Thoracic aorta (tissue), 2 donors: ENCODE measurements around the gene RASD1. TPM values are rescaled to one million over a fixed set of nuclear protein-coding genes. Genes with fewer than 3 reads are reported as not detected.

ENCODE experiments used
- ATAC-seq: fragments of 150-250 bp; one replicate; pipeline ENCODE4 v1.8.0; 2017; ENCODE audit warnings: low read depth; ENCODE audit not compliant: insufficient number of reproducible peaks, low FRiP score
- DNase-seq: peaks from one replicate; pipeline ENCODE4 v3.0.0-alpha.2; 2020; ENCODE audit warnings: low spot score
- H3K27ac ChIP-seq, 2 donors: fragments of 200-600 bp; sonication (generic); 1 replicate in 1 of 2; 2 replicates in 1 of 2; pipeline ENCODE4 v1.5.1; 2016; ENCODE audit warnings: mild to moderate bottlenecking in 2 of 2, moderate library complexity in 2 of 2
- H3K27me3 ChIP-seq: fragments of 200-600 bp; sonication (generic); replicated peaks from 2 replicates; pipeline ENCODE4 v1.6.0; 2016; ENCODE audit warnings: mild to moderate bottlenecking; ENCODE audit not compliant: insufficient read depth
- H3K36me3 ChIP-seq: fragments of 200-600 bp; sonication (generic); one replicate; pipeline ENCODE4 v1.5.1; 2016
- H3K4me1 ChIP-seq, 2 donors: fragments of 200-600 bp; sonication (generic); 1 replicate in 1 of 2; 2 replicates in 1 of 2; pipeline versions ENCODE4 v1.5.1 to v1.6.0; 2016; ENCODE audit warnings: low read depth in 2 of 2, mild to moderate bottlenecking in 1 of 2; ENCODE audit not compliant: control insufficient read depth in 1 of 2
- H3K4me3 ChIP-seq: fragments of 200-600 bp; sonication (generic); 2 replicates; pipeline ENCODE4 v1.5.1; 2016; ENCODE audit warnings: mild to moderate bottlenecking
- H3K9me3 ChIP-seq: fragments of 200-600 bp; sonication (generic); 2 replicates; pipeline ENCODE4 v1.5.1; 2016
- CTCF ChIP-seq: fragments of 200-600 bp; sonication (generic); IDR thresholded peaks from one replicate; pipeline ENCODE4 v1.5.1; 2019; ENCODE audit warnings: antibody characterized with exemption
- total RNA-seq, 2 donors: library from RNA; depleted of rRNA; stranded (reverse); fragments of >200 nt; gene quantifications; one replicate each; pipeline versions ENCODE4 v1.1.0 to v1.2.3, GENCODE V29; 2016

The RASD1 gene
- total RNA-seq, 2 donors from 2014 or later = 23.0 to 28.9 TPM

GRCh38 chr17:17531156-17531555 lies 35.0 kb upstream of the RASD1 start:
- no peak for TF ChIP-seq CTCF
- no peaks in the 10 kb centered on the region for H3K27me3 ChIP-seq
- ATAC-seq = no peak
- H3K9me3 ChIP-seq = no peaks in the 10 kb centered on the region
- DNase-seq = no peak
- H3K27ac ChIP-seq = no peak overlapping the region
- H3K36me3 ChIP-seq = no peaks in the 10 kb centered on the region
- no peak overlapping the region for H3K4me3 ChIP-seq
- H3K4me1 ChIP-seq = peaks cover 4 to 8% of the 10 kb centered on the region in 2 donors

GRCh38 chr17:17528696-17529652 lies 32.8 kb upstream of the RASD1 start:
- H3K27me3 ChIP-seq = no peaks in the 10 kb centered on the region
- no peaks in the 10 kb centered on the region for H3K9me3 ChIP-seq
- H3K36me3 ChIP-seq = no peaks in the 10 kb centered on the region
- no peaks in the 10 kb centered on the region for H3K4me1 ChIP-seq
- no peak for DNase-seq
- H3K4me3 ChIP-seq = no peak overlapping the region
- no peak for TF ChIP-seq CTCF
- H3K27ac ChIP-seq = no peak overlapping the region
- no peak for ATAC-seq

- no peak for TF ChIP-seq CTCF
- H3K4me1 ChIP-seq = no peaks in the 10 kb centered on the region
- no peaks in the 10 kb centered on the region for H3K27me3 ChIP-seq
- H3K4me3 ChIP-seq = no peak overlapping the region
- no peaks in the 10 kb centered on the region for H3K9me3 ChIP-seq
- no peak overlapping the region for H3K27ac ChIP-seq
- H3K36me3 ChIP-seq = no peaks in the 10 kb centered on the region
- ATAC-seq (no peak), DNase-seq (no peak)
These were observed 31.8 kb upstream of the RASD1 start for GRCh38 chr17:17527956-17528500.

DNA sequence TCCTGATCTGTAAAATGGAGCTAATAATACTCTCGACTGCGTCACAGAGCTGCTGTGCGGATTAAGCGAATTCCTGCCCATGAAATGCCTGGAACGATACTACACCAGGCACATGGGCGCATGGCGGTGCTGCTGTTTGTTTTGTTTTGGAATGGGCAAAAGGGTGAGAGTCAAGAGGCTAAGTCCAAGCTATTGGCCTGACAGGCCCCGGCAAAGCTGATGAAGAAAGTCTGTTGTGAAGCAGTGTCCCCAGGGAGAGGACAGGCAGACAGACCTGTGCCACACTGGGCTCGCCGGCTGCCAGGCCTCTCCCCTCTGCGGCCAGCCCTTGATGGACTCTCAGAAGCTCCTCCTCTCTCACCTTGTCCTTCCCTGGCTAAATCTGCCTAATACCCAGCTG lies 31.3 kb upstream of the RASD1 start:
- no peak for DNase-seq
- Histone ChIP-seq H3K27ac (no peak overlapping the region), H3K4me3 (no peak overlapping the region), H3K27me3 (no peaks in the 10 kb centered on the region), H3K36me3 (no peaks in the 10 kb centered on the region), H3K9me3 (no peaks in the 10 kb centered on the region), H3K4me1 (no peaks in the 10 kb centered on the region)
- no peak for ATAC-seq
- no peak for TF ChIP-seq CTCF

GRCh38 chr17:17526369-17526768 lies 30.2 kb upstream of the RASD1 start:
- no peak overlapping the region for H3K4me3 ChIP-seq
- no peaks in the 10 kb centered on the region for H3K9me3 ChIP-seq
- ATAC-seq (no peak), DNase-seq (no peak)
- TF ChIP-seq CTCF = no peak
- H3K36me3 ChIP-seq = no peaks in the 10 kb centered on the region
- no peak overlapping the region for H3K27ac ChIP-seq
- H3K27me3 ChIP-seq = no peaks in the 10 kb centered on the region
- H3K4me1 ChIP-seq = no peaks in the 10 kb centered on the region
